ENCODE results near the gene IMP3. TPM values are rescaled to one million over a fixed set of nuclear protein-coding genes. Genes with fewer than 3 reads are reported as not detected.

Gene IMP3
- total and polyA plus RNA-seq, 4 donors = 45.2 to 94.8 (median 69.6) TPM

DNA sequence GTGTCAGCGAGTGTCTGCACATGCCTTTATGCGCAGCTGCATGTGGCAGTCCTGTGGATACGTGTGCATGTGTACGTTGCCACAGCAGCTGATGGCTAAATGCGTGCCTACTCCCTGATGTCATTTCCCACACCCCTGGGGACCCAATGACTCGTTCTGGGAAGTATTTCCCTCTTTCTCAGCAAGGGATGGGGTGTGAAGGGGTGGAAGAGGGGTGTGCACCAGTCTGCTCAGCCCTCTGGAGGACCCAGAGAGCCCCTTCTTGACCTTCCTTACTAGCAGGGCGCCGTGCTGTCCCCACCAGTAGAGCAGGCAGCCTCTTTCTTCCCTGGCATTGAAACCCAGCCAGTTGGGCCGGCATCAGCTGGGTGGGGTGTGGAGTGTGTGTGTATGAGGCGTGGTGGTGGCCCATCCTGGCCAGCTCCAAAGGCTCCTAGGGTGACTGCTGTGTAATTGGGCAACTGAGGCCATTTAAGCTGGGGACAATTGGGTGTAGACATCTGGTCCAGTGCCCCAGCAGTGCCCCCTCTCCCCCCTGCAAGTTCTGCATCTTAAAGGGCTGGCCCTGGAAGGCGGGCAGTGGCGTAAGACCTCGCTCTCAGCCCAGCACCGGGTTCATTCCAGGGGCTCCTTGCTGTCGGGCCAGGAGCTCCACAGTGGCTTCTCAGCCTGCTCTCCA, 26.9 kb upstream of the IMP3 start:
- 85% methylated on average over 15 of the region's 15 CpGs for WGBS
- no peaks in the 10 kb centered on the region for H3K9me3 ChIP-seq (ENCODE audit: control insufficient read depth in 4 of 4, low read length in 3 of 4)
- H3K27me3 ChIP-seq (ENCODE audit: control insufficient read depth in 4 of 4, insufficient read depth in 4 of 4, low read length in 3 of 4) = no peaks in the 10 kb centered on the region
- no peak overlapping the region for H3K9ac ChIP-seq (ENCODE audit: low read depth in 1 of 2, low read length in 2 of 2)
- no peak overlapping the region for H3K27ac ChIP-seq (ENCODE audit: low read depth in 1 of 2, low read length in 2 of 2)
- no peaks in the 10 kb centered on the region for H3K36me3 ChIP-seq (ENCODE audit: control insufficient read depth in 4 of 4, insufficient read depth in 3 of 4, low read depth in 1 of 4, low read length in 3 of 4)
- no peak overlapping the region for H3K4me3 ChIP-seq (ENCODE audit: low read depth in 1 of 3, low read length in 3 of 3)
- peaks cover 6 to 30% (median 24%) of the 10 kb centered on the region in 4 donors for H3K4me1 ChIP-seq (ENCODE audit: control insufficient read depth in 4 of 4, insufficient read depth in 4 of 4, low read length in 3 of 4)
- no peak for DNase-seq (ENCODE audit: low spot score)
- no peak for TF ChIP-seq RAD21 (IDR thresholded peaks at IDR 0.05)
- TF ChIP-seq TAF1 (conservative IDR thresholded peaks at IDR 0.05) = no peak
- no peak for TF ChIP-seq RXRA (IDR thresholded peaks at IDR 0.05)
- TF ChIP-seq HNF4G (IDR thresholded peaks at IDR 0.05) = no peak
- TF ChIP-seq, protein P1, sequence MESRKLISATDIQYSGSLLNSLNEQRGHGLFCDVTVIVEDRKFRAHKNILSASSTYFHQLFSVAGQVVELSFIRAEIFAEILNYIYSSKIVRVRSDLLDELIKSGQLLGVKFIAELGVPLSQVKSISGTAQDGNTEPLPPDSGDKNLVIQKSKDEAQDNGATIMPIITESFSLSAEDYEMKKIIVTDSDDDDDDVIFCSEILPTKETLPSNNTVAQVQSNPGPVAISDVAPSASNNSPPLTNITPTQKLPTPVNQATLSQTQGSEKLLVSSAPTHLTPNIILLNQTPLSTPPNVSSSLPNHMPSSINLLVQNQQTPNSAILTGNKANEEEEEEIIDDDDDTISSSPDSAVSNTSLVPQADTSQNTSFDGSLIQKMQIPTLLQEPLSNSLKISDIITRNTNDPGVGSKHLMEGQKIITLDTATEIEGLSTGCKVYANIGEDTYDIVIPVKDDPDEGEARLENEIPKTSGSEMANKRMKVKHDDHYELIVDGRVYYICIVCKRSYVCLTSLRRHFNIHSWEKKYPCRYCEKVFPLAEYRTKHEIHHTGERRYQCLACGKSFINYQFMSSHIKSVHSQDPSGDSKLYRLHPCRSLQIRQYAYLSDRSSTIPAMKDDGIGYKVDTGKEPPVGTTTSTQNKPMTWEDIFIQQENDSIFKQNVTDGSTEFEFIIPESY (IDR thresholded peaks at IDR 0.05) = no peak
- TF ChIP-seq, protein P2, sequence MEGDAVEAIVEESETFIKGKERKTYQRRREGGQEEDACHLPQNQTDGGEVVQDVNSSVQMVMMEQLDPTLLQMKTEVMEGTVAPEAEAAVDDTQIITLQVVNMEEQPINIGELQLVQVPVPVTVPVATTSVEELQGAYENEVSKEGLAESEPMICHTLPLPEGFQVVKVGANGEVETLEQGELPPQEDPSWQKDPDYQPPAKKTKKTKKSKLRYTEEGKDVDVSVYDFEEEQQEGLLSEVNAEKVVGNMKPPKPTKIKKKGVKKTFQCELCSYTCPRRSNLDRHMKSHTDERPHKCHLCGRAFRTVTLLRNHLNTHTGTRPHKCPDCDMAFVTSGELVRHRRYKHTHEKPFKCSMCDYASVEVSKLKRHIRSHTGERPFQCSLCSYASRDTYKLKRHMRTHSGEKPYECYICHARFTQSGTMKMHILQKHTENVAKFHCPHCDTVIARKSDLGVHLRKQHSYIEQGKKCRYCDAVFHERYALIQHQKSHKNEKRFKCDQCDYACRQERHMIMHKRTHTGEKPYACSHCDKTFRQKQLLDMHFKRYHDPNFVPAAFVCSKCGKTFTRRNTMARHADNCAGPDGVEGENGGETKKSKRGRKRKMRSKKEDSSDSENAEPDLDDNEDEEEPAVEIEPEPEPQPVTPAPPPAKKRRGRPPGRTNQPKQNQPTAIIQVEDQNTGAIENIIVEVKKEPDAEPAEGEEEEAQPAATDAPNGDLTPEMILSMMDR (IDR thresholded peaks at IDR 0.05; ENCODE audit: low read depth, low read length, missing input control) = no peak
- TF ChIP-seq JUND (IDR thresholded peaks at IDR 0.05) = no peak
- no peak for TF ChIP-seq GABPA (IDR thresholded peaks at IDR 0.05 in 1 of 2, conservative IDR thresholded peaks at IDR 0.05 in 1 of 2)
- no peak for TF ChIP-seq EGR1 (IDR thresholded peaks at IDR 0.05; ENCODE audit: low read depth in 2 of 2)
- no peak for TF ChIP-seq FOXA1 (IDR thresholded peaks at IDR 0.05)
- no peak for TF ChIP-seq FOXA2 (IDR thresholded peaks at IDR 0.05)
- TF ChIP-seq, protein P3, sequence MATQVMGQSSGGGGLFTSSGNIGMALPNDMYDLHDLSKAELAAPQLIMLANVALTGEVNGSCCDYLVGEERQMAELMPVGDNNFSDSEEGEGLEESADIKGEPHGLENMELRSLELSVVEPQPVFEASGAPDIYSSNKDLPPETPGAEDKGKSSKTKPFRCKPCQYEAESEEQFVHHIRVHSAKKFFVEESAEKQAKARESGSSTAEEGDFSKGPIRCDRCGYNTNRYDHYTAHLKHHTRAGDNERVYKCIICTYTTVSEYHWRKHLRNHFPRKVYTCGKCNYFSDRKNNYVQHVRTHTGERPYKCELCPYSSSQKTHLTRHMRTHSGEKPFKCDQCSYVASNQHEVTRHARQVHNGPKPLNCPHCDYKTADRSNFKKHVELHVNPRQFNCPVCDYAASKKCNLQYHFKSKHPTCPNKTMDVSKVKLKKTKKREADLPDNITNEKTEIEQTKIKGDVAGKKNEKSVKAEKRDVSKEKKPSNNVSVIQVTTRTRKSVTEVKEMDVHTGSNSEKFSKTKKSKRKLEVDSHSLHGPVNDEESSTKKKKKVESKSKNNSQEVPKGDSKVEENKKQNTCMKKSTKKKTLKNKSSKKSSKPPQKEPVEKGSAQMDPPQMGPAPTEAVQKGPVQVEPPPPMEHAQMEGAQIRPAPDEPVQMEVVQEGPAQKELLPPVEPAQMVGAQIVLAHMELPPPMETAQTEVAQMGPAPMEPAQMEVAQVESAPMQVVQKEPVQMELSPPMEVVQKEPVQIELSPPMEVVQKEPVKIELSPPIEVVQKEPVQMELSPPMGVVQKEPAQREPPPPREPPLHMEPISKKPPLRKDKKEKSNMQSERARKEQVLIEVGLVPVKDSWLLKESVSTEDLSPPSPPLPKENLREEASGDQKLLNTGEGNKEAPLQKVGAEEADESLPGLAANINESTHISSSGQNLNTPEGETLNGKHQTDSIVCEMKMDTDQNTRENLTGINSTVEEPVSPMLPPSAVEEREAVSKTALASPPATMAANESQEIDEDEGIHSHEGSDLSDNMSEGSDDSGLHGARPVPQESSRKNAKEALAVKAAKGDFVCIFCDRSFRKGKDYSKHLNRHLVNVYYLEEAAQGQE (IDR thresholded peaks at IDR 0.05) = no peak

DNA sequence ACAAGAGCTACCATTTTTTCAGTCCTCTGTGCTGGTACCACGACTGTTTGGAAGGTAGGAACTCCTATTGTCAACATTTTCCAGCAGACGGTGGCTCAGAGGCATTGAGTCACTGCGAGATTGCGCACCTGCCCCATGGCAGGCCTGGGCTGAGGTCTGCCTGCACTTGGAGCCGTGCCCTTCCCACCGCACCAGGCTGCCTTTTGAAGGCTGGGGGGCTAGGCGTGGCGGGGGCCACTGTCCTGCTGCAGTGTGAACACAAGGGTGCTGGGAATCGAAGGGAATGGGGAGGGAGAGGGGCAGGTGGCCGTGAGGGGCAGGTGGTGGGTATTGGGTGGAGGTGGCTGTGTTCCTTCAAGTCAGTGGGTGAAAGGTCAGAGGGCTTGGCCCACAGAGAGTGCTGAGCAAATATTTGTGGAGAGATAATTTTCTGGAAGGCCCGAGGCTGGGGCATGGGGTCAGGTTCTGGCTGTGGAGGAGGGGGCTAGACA, 24.0 kb upstream of the IMP3 start:
- Histone ChIP-seq H3K4me3 (ENCODE audit: low read depth in 1 of 3, low read length in 3 of 3) (no peak overlapping the region), H3K27me3 (ENCODE audit: control insufficient read depth in 4 of 4, insufficient read depth in 4 of 4, low read length in 3 of 4) (no peaks in the 10 kb centered on the region), H3K27ac (ENCODE audit: low read depth in 1 of 2, low read length in 2 of 2) (peak overlapping the region; percentile 0 to 21), H3K9me3 (ENCODE audit: control insufficient read depth in 4 of 4, low read length in 3 of 4) (no peaks in the 10 kb centered on the region), H3K4me1 (ENCODE audit: control insufficient read depth in 4 of 4, insufficient read depth in 4 of 4, low read length in 3 of 4) (peaks cover 8 to 46% (median 36%) of the 10 kb centered on the region in 4 donors), H3K9ac (ENCODE audit: low read depth in 1 of 2, low read length in 2 of 2) (no peak overlapping the region), H3K36me3 (ENCODE audit: control insufficient read depth in 4 of 4, insufficient read depth in 3 of 4, low read depth in 1 of 4, low read length in 3 of 4) (peaks cover 0 to 4% (median 0%) of the 10 kb centered on the region in 4 donors)
- WGBS = 34% methylated on average over 11 of the region's 11 CpGs
- peak; percentile 52 for DNase-seq (ENCODE audit: low spot score)
- TF ChIP-seq HNF4G (IDR thresholded peaks at IDR 0.05) = no peak
- TF ChIP-seq, protein P4, sequence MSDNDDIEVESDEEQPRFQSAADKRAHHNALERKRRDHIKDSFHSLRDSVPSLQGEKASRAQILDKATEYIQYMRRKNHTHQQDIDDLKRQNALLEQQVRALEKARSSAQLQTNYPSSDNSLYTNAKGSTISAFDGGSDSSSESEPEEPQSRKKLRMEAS (IDR thresholded peaks at IDR 0.05) = no peak
- TF ChIP-seq RAD21 (IDR thresholded peaks at IDR 0.05) = no peak
- TF ChIP-seq SP1 (IDR thresholded peaks at IDR 0.05) = peak; percentile 81
- TF ChIP-seq, protein P3 (IDR thresholded peaks at IDR 0.05) = no peak
- no peak for TF ChIP-seq JUND (IDR thresholded peaks at IDR 0.05)
- no peak for TF ChIP-seq EGR1 (IDR thresholded peaks at IDR 0.05; ENCODE audit: low read depth in 2 of 2)
- TF ChIP-seq, protein P2 (IDR thresholded peaks at IDR 0.05; ENCODE audit: low read depth, low read length, missing input control) = no peak
- TF ChIP-seq FOXA1 (IDR thresholded peaks at IDR 0.05) = no peak
- no peak for TF ChIP-seq TAF1 (conservative IDR thresholded peaks at IDR 0.05)
- TF ChIP-seq YY1 (IDR thresholded peaks at IDR 0.05) = no peak
- TF ChIP-seq FOXA2 (IDR thresholded peaks at IDR 0.05) = no peak
